Activated CD4-positive, CD25-positive, alpha-beta regulatory T cell (primary cell): ENCODE results near the gene WDR44.
"Not testable (repeated sequence)": the region's sequence is repeated elsewhere in the genome, so short reads cannot be mapped to it uniquely, and the experiment has no call there.

ENCODE experiments used
- DNase-seq, 4 experiments: peaks; one replicate each; lab custom pipeline; 2025; lab: John Stamatoyannopoulos, UW

Gene WDR44

DNA sequence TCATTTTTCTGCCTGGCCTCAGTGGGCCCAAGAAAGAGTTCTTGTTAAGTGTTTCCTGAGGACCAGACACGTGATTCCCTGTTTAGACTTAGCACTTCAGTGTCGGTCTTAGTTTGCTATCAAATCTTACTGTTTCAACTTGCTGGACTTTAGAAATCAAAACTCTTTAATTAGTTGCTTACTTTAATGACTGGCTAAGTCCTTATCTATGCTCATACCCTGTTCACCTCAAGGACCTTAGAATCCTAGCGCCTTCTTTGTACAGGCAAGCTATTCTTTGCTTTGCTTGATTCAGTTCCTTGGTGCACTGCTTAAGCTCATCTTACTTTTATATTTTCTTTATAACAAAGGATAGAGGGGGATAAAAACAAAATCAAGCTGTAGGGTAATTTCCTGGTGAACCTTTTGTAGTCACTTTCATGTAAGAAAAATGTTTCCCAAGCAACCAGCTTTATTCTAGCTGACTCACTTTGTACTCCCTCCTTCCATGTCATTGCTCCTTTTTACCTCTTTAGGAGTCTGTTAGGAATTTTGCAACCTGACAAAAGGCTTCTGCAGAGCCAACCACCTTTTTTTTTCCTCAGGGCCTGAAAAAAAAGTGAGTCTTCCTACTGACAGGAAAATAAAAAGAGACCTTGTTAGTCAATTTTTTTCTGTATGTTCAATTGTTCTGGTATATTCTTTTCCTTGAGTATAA lies 14.7 kb downstream of the WDR44 start:
- no peak for DNase-seq

DNA sequence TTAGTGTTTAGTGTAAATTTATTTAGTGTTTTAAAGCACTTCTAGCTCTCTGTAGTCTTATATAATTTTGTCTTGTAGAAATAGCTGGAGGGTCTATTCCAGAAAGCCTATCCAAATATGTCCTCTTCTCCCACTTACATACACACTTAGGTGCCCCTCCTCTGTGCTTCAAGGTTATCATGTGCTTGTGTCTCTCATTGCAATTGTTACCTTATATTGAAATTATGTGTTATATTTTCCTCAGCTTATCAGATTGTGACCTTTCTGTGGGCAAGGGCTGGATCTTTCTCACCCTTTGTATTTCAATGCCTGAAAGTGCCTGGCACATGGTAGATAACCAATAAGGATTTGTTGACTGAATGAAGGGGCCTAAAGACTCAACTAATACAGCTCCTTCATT lies 18.4 kb downstream of the WDR44 start:
- no peak for DNase-seq

DNA sequence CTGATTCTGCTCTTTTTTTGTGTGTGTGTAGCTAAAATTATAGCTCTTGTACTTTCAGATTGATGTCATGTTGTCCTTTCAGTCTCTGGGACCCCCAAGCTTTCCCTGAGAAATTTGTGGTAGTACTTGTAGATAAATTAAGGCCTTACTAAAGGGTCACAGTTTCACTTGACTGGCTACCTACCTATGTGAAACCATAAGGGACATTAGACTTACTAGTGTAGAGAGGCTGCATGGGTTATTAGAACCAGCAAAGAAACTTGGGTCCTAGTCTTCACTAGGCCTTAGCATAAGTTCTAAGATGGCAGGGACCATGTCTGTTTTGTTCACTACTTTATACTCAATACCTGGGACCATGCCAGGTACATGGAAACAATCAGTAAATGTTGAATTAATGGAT lies 21.4 kb downstream of the WDR44 start:
- DNase-seq: no peak

DNA sequence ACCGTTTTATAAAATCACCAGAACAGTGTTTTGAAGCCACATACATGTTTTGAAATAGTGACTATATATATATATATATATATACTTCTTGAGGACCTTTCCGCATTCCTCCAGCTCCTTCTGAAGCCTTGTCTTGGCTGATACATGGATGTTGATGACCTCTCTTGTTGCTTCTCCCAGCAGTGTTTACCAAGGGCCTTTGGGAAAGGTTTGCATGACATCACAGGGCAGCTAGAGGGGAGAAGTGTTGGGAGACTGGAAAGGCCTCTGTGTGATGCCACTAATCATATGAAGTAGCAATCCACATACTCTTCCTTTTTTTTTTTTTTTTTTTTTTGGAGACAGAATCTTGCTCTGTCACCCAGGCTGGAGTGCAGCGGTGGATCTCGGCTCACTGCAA lies 22.5 kb downstream of the WDR44 start:
- DNase-seq: no peak

DNA sequence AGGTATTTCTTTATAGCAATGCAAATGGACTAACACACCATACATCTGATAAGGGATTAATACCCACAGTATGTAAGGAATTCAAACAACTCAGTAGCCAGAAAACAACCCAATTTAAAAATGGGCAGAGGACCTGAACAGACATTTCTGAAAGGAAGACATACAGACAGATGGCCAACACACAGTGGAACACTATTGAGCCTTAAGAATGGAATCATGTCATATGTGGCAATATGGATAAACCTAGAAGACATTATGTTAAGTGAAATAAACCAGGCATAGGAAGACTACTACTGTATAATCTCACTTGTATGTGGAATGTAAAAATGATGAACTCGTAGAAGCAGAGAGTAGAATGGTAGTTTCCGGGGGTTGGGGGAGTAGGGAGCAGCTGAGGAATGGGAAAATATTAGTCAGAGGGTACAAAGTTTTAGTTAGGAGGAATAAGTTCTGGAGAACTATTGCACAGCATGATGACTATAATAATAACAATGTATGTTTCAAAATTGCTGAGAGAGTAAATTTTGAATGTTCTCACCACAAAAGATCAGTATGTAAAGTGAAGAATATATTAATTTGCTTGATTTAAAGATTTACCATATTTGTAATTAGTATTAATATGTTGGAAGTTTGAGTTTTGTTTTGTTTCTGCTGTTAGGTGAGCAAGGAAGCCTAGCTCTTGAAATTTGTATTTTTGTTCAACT lies 25.2 kb downstream of the WDR44 start:
- DNase-seq: no peak

GRCh38 chrX:118373538-118373937 lies 27.6 kb downstream of the WDR44 start:
- no peak for DNase-seq

DNA sequence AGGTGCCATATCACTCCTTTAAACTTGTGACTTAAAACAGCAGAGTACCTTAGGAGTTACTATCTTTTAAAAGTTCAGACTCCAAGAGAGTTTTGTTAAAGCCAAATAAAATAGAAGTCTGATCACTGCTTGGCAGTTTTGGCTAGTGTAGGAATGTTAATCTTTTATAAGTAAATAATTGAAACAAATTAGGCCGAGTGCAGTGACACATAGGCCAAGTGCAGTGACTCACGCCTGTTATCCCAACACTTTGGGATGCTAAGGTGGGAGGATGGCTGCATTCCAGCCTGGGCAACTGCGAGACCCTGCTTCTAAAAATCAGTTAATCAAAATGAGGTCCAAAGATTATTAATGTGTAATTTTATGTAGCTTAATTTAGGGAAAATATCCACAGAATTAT lies 37.2 kb downstream of the WDR44 start:
- DNase-seq: no peak

GRCh38 chrX:118392716-118393115 lies 46.8 kb downstream of the WDR44 start:
- no peak for DNase-seq

GRCh38 chrX:118396113-118396512 lies 50.2 kb downstream of the WDR44 start:
- DNase-seq: no peak

DNA sequence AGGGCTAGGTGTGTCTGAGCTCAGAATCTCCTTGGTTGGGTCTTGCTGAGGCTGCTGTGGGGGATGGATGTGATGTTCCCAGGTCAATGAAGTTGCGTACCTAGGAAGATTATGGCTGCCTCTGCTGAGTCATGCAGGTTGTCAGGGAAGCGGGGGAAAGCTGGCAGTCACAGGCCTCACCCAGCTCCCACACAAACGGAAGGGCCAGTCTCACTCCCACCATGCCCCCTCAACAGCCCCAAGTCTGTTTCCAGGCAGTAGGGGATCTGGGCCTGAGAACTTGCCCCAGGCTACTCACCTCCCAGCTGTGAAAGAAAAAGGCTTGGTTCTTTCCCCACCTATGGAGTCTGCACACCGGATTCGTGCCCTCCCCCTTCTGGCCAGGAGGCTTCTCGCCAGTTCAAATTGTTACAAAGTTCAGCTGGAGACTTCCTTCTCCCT lies 72.9 kb downstream of the WDR44 start:
- DNase-seq: no peak

DNA sequence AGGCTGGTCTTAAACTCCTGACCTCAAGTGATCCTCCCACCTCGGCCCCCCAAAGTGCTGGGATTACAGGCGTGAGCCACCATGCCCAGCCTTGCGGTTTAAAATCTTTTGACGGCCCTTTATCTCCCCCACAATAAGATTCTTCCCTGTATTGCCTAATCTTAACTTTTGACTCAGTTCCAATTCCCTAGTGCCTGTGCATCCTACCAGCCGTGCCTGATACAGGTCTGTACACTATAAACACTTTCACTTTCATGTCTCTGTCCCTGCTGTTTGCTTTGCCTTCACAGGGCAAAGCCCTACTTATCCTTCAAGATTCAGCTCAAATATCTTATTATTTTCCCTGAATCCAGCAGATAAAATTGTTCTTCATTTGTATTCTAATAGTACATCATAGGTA lies 74.6 kb downstream of the WDR44 start:
- DNase-seq: no peak

GRCh38 chrX:118423558-118423957 lies 77.7 kb downstream of the WDR44 start:
- DNase-seq: no peak

DNA sequence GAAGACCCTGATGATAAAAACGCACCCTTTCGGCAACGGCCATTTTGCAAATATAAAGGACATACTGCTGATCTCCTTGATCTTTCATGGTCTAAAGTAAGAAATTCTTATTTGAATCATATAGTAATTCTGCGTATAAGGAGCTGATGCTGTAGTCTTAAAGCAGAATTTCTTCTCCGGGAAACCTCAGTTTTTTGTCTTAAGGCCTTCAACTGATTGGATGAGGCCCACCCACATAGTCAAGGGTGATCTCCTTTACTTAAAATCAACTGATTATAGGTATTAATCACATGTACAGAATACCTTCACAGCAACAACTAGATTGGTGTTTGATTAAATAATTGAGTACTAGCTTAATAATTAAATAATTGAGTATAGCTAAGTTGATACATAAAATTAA lies 86.9 kb downstream of the WDR44 start:
- DNase-seq: no peak

- DNase-seq: no peak
Observed at GRCh38 chrX:118437283-118437682, 91.4 kb downstream of the WDR44 start.

- no peak for DNase-seq
Observed at GRCh38 chrX:118448273-118448783, 102.4 kb downstream of the WDR44 start.

- no peak for DNase-seq
Observed at GRCh38 chrX:118455013-118455412, 109.1 kb downstream of the WDR44 start.

- no peak for DNase-seq
Observed at GRCh38 chrX:118459494-118459893, 113.6 kb downstream of the WDR44 start.

- no peak for DNase-seq
Observed at GRCh38 chrX:118464501-118464900, 118.6 kb downstream of the WDR44 start.

DNA sequence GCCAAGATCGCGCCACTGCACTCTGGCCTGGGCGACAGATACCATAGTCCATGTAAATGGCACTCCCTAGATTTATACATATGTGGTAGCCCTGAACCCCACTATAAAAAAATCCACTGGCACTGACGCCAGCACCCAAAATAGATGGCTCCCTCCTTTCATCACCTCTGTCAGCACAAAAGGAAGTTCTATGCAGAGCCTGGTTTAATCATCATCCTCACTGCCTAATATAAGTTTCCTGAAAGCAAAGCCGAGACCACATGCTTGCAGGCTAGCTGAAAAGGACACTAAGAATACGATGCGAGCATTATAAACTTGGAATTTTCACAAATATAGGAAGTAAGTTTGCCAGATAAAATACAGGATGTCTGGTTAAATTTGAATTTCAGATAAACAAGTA lies 122.2 kb downstream of the WDR44 start:
- DNase-seq: no peak

GRCh38 chrX:118470721-118471347 lies 124.9 kb downstream of the WDR44 start:
- DNase-seq: not testable (repeated sequence)

DNA sequence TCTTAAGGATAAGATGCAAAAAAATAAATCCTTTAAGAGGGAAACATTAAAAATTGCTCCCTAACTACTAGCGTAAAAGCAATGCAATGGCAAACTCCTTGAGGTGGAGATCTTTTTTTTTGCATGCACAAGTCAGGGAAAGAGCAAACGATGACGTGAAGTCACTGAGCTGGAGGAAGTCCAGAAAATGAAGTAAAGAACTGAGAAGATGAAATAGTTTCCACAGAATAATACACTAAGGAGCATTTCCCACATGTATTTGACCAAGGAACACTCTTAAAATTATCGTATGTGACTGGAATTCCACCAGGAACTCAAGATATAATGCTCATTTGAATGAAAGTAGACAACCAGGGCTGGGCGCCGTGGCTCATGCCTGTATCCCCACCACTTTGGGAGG lies 128.7 kb downstream of the WDR44 start:
- DNase-seq: no peak

DNA sequence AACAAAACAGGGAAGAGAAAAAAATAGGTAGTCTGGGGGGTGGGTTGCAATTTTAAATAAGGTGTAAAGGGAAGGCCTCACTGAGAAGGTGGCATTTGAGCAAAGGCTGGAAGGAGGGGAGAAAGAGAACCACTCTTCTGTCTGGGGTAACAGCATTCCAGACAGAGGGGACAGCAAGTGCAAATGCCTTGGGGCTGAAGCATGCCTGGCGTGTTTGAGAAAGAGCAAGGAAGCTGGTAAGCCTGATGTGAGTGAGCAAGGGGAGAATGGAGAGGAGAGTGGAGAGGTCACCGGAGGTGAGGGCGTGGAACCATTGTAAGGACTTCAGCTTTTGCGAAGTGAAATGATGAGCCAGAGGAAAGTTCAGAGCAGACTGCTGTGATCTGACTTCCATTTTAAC lies 130.0 kb downstream of the WDR44 start:
- no peak for DNase-seq

DNA sequence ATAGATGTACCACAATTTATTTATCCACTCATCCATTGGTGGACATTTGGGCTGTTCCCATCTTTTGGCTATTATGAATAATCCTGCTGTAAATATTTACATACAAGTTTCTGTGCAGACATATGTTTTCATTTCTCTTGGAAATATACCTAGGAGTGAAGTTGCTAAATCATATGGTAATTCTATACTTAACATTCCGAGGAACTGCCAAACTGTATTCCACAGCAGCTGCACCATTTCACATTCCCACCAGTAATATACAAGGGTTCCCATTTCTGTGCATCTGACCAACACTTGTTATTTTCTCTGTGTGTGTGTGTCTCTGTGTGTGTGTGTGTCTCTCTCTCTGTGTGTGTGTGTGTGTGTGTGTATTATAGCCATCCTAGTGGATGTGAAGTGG lies 134.3 kb downstream of the WDR44 start:
- no peak for DNase-seq
